SIG-M5 (cell line): Measurements from ENCODE around the gene ERCC5.
A peak's percentile ranks its signal among the peaks of the same experiment; 100 is the strongest.

Experiments used
- DNase-seq: peaks from one replicate; lab custom pipeline; 2025; lab: John Stamatoyannopoulos, UW

The ERCC5 gene

GRCh38 chr13:102845630-102846260 is at the start of gene ERCC5:
ERCC5 (plus strand) TSS chr13:102846032; CDS start chr13:102846267, 235 bp downstream.
- peak; percentile 81 for DNase-seq

GRCh38 chr13:102798581-102799425 is 47.0 kb upstream of the ERCC5 start, which contains the start of the genes BIVM and POGLUT2:
BIVM (plus strand) TSS chr13:102799119; CDS start chr13:102807268, 8,149 bp downstream.
POGLUT2 (minus strand) TSS chr13:102798976; CDS start chr13:102798670, 306 bp downstream.
- peak; percentile 36 for DNase-seq

- DNase-seq, result no peak
Measured at GRCh38 chr13:102799426-102800144, 46.2 kb upstream of the ERCC5 start.

GRCh38 chr13:102800145-102801041 is 45.4 kb upstream of the ERCC5 start:
- DNase-seq, result peak; percentile 32

- DNase-seq, result no peak
Measured at GRCh38 chr13:102805680-102806079, 40.2 kb upstream of the ERCC5 start.

- no peak for DNase-seq
Measured at GRCh38 chr13:102807699-102808098, 38.1 kb upstream of the ERCC5 start.

- no peak for DNase-seq
Measured at GRCh38 chr13:102812611-102813287, 33.1 kb upstream of the ERCC5 start.

- DNase-seq, result no peak
Measured at GRCh38 chr13:102814025-102814607, 31.7 kb upstream of the ERCC5 start.

GRCh38 chr13:102814793-102815192 is 31.0 kb upstream of the ERCC5 start:
- no peak for DNase-seq

- no peak for DNase-seq
Measured at GRCh38 chr13:102815788-102816187, 30.0 kb upstream of the ERCC5 start.

GRCh38 chr13:102816708-102817107 is 29.1 kb upstream of the ERCC5 start:
- no peak for DNase-seq

GRCh38 chr13:102817241-102817640 is 28.6 kb upstream of the ERCC5 start:
- no peak for DNase-seq

GRCh38 chr13:102817907-102818306 is 27.9 kb upstream of the ERCC5 start:
- no peak for DNase-seq

- DNase-seq, result no peak
Measured at GRCh38 chr13:102825400-102825799, 20.4 kb upstream of the ERCC5 start.

GRCh38 chr13:102825921-102826706 is 19.7 kb upstream of the ERCC5 start:
- DNase-seq, result no peak

- DNase-seq, result no peak
Measured at GRCh38 chr13:102830646-102831045, 15.2 kb upstream of the ERCC5 start.

- no peak for DNase-seq
Measured at GRCh38 chr13:102836471-102836870, 9.4 kb upstream of the ERCC5 start.

GRCh38 chr13:102838273-102838672 is 7.6 kb upstream of the ERCC5 start:
- no peak for DNase-seq

GRCh38 chr13:102838982-102839381 is 6.8 kb upstream of the ERCC5 start:
- no peak for DNase-seq

- no peak for DNase-seq
Measured at GRCh38 chr13:102839462-102839861, 6.4 kb upstream of the ERCC5 start.
